HG03060 (cell line): Measurements from ENCODE around the gene PTPN23.

Experiments
- ATAC-seq: cut with Tn5 transposase; IDR thresholded peaks from one replicate; pipeline ENCODE4 v1.9.1; 2021; ENCODE audit warnings: low read depth, moderate number of reproducible peaks; ENCODE audit not compliant: unreplicated experiment

The PTPN23 gene

DNA sequence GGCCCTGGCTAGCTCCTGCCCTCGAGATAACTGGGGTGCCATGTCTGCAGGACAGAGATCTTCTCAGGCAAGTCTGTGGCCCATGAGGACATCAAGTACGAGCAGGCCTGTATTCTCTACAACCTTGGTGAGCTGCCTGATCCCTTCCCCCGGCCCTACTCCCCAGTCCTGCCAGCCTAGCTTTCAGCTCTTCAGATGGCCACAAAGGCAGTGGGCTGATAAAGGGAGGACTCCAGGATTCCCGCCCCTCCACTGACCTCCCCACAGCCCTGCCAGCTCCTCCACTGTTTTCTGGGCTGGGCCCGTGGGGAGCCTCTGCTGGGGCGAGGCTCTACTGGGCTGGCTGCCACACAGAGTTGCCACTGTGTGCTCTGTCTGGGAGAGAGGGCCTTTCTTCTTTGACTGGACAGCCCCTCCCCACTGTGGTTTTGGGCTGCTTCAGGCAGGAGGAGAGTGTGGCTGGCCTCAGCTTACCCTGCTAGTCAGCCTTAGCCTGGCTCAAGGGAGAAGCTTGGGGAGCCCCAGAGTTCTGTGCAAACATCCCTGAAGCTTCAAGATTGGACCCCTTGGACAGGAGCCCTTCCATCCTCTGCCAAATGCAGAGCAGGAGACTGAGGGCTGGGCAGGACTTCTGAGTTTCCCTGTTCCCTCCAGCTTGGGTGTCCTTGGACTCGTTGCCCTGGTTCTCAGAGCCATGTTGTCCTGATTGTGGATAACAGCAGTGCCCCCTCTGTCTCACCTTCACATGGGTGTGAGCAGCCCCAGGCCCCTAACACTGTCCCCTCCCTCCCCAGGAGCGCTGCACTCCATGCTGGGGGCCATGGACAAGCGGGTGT lies 24.4 kb downstream of the PTPN23 start:
- ATAC-seq: no peak

DNA sequence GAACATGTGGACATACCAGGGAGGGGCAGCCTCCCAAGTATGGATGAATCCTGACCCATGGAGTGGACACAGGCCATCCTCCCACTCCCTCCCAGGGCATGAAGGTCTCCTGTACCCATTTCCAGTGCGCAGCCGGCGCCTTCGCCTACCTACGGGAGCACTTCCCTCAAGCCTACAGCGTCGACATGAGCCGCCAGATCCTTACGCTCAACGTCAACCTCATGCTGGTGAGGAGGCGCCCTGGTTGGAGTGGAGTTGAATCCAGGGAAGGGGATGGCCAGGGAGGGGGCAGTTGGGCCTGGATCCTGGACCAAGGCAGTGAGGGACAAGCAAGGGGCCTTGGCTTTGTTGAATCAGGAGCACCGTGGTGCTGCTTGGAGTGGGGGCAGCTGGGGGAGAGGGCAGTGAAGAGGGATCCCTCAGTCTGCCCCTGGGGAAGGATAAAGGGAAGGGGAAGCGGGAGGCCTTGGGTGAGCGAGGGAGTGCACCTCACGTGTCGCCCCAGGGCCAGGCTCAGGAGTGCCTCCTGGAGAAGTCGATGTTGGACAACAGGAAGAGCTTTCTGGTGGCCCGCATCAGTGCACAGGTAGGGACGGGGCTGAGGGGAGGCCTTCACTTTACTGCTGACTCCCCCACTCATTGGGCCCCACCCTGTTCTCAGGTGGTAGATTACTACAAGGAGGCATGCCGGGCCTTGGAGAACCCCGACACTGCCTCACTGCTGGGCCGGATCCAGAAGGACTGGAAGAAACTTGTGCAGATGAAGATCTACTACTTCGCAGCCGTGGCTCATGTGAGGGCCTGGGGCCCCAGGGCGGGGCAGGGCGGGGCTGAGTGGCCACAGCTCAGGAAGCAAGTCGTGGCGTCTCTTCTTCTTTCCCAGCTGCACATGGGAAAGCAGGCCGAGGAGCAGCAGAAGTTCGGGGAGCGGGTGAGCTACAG lies 25.3 kb downstream of the PTPN23 start:
- no peak for ATAC-seq

- ATAC-seq: no peak
Observed at GRCh38 chr3:47406762-47407149, 25.9 kb downstream of the PTPN23 start.

GRCh38 chr3:47407237-47407636 lies 26.4 kb downstream of the PTPN23 start:
- no peak for ATAC-seq

DNA sequence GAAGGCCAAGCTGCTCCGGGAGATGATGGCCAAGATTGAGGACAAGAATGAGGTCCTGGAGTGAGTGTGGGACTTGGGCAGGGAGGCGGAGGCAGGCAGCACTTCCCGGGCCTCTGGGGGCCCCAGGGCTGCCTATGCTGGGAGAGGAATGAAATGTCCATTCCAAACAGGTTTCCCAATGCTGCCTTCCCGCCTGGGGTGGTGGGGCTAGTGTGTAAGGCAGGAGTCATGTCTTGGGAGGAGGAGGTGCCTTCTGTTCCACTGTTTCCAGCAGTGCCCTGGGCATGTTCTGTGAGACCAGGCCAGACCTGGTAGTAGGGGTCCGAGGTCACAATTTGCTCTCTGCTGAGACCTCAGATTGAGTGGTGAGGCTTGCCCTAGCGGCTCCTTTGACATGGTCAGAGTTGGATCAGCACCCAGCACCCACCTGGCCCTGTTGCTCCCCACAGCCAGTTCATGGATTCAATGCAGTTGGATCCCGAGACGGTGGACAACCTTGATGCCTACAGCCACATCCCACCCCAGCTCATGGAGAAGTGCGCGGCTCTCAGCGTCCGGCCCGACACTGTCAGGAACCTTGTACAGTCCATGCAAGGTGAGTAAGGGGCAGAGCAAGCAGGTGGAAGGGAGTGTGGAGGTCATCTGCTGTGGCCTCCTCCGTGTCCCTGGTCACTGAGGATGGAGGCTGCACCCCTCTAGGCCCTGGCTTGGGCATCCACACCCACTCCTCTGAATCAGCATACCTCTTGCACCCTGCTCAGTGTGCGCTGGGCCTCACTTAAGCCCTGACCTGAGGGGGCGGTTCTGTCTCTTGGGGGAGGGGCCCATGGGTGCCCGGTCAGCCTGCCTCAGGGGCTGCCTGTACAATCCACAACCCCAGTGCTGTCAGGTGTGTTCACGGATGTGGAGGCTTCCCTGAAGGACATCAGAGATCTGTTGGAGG lies 27.3 kb downstream of the PTPN23 start:
- no peak for ATAC-seq

DNA sequence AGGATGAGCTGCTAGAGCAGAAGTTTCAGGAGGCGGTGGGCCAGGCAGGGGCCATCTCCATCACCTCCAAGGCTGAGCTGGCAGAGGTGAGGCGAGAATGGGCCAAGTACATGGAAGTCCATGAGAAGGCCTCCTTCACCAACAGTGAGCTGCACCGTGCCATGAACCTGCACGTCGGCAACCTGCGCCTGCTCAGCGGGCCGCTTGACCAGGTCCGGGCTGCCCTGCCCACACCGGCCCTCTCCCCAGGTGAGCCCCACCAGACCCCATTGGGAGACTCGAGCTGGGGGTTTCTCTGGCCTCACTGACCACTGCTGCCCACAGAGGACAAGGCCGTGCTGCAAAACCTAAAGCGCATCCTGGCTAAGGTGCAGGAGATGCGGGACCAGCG lies 28.0 kb downstream of the PTPN23 start:
- no peak for ATAC-seq

DNA sequence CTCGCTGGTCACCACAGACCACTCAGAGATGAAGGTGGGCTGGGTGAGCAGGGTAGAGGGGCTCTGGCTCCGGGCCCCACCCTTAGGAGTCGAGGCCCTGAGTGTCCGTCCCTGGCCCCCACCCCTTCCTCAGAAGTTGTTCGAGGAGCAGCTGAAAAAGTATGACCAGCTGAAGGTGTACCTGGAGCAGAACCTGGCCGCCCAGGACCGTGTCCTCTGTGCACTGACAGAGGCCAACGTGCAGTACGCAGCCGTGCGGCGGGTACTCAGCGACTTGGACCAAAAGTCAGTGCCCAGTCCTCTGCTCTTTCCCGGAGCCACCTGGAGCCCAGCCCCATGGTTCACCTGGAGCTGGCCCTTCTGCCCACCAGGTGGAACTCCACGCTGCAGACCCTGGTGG lies 28.5 kb downstream of the PTPN23 start:
- no peak for ATAC-seq

DNA sequence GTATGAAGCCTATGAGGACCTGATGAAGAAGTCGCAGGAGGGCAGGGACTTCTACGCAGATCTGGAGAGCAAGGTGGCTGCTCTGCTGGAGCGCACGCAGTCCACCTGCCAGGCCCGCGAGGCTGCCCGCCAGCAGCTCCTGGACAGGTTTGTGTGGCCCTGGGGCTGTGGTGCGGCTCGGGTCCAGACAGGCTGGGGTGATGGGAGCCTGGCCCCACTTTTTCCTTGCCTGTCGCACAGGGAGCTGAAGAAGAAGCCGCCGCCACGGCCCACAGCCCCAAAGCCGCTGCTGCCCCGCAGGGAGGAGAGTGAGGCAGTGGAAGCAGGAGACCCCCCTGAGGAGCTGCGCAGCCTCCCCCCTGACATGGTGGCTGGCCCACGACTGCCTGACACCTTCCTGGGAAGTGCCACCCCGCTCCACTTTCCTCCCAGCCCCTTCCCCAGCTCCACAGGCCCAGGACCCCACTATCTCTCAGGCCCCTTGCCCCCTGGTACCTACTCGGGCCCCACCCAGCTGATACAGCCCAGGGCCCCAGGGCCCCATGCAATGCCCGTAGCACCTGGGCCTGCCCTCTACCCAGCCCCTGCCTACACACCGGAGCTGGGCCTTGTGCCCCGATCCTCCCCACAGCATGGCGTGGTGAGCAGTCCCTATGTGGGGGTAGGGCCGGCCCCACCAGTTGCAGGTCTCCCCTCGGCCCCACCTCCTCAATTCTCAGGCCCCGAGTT lies 29.0 kb downstream of the PTPN23 start:
- no peak for ATAC-seq

- ATAC-seq: no peak
Observed at GRCh38 chr3:47410417-47410720, 29.5 kb downstream of the PTPN23 start.

DNA sequence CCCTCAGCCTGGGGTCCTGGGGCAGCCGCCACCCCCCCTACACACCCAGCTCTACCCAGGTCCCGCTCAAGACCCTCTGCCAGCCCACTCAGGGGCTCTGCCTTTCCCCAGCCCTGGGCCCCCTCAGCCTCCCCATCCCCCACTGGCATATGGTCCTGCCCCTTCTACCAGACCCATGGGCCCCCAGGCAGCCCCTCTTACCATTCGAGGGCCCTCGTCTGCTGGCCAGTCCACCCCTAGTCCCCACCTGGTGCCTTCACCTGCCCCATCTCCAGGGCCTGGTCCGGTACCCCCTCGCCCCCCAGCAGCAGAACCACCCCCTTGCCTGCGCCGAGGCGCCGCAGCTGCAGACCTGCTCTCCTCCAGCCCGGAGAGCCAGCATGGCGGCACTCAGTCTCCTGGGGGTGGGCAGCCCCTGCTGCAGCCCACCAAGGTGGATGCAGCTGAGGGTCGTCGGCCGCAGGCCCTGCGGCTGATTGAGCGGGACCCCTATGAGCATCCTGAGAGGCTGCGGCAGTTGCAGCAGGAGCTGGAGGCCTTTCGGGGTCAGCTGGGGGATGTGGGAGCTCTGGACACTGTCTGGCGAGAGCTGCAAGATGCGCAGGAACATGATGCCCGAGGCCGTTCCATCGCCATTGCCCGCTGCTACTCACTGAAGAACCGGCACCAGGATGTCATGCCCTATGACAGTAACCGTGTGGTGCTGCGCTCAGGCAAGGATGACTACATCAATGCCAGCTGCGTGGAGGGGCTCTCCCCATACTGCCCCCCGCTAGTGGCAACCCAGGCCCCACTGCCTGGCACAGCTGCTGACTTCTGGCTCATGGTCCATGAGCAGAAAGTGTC lies 30.2 kb downstream of the PTPN23 start:
- no peak for ATAC-seq

DNA sequence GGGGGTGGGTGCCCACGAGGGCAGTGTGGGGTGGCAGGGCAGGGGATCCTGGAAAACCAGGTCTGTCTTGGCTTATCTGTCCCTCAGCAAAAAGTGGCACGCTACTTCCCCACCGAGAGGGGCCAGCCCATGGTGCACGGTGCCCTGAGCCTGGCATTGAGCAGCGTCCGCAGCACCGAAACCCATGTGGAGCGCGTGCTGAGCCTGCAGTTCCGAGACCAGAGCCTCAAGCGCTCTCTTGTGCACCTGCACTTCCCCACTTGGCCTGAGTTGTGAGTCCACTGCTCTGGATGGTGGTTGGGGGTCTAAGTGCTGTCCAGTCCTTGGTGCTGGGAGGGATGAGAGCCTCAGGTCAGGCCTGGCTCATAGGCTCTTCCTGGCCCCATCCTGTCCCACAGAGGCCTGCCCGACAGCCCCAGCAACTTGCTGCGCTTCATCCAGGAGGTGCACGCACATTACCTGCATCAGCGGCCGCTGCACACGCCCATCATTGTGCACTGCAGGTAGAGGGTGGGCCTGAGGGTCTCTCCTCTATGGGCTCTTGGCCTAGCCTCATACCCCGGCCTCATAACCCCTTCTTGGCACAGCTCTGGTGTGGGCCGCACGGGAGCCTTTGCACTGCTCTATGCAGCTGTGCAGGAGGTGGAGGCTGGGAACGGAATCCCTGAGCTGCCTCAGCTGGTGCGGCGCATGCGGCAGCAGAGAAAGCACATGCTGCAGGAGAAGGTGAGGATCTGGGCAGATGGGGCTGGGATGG lies 31.1 kb downstream of the PTPN23 start:
- ATAC-seq: no peak

- no peak for ATAC-seq
Observed at GRCh38 chr3:47412453-47412756, 31.6 kb downstream of the PTPN23 start.

- ATAC-seq: no peak
Observed at GRCh38 chr3:47412842-47413520, 32.2 kb downstream of the PTPN23 start.

DNA sequence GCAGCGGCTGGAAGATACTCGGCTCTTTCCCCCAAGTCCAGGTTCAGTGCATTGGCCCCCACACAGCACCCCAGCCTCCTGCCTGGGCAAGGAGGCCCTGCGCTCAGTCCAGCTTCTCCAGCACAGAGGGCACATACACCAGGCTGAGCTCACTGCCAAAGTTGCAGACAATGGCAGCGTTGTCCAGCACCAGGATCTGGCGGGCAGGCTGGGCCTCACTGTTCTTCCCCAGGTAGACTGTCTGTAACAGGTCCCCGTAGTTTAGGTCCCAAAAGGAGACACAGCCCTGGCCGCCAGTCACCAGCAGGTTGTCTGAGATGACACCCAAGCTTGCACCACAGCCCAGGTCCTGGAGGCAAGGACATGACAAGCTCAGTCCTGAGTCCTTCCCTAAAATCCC lies 32.9 kb downstream of the PTPN23 start:
- ATAC-seq: no peak

GRCh38 chr3:47414161-47414564 lies 33.3 kb downstream of the PTPN23 start:
- ATAC-seq: no peak

- ATAC-seq: no peak
Observed at GRCh38 chr3:47414666-47415587, 34.1 kb downstream of the PTPN23 start.

DNA sequence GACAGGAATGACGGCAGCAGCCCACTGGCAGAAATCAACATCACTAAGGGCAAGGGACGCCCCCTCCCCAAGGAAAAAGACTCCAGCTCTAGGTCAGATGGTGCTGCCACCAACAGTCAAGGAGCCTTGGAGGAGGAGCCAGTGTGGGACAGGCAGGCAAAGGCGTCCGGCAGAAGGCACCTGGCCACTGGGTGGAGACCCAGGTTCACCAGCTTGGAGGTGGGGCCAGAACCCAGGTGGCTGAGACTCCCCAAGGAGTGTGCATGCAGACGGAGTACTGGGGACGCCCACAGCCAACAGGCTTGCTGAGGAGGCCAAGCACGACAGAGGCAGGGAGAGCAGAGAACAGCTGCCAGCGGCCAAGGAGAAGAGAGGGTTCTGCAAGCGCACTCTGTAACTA lies 35.2 kb downstream of the PTPN23 start:
- ATAC-seq: no peak
